VCaP (cell line): ENCODE results near the gene OR51I2.

Experiments
- H3K27ac ChIP-seq: fragments of 450-650 bp; 2 replicates; pipeline ENCODE4 v1.5.1; 2017
- TF ChIP-seq, protein P1 (sequence below): fragments of 450-650 bp; conservative IDR thresholded peaks from 2 replicates; pipeline ENCODE4 v1.5.1; 2017; ENCODE audit warnings: mild to moderate bottlenecking, moderate library complexity

Gene OR51I2, protein sequence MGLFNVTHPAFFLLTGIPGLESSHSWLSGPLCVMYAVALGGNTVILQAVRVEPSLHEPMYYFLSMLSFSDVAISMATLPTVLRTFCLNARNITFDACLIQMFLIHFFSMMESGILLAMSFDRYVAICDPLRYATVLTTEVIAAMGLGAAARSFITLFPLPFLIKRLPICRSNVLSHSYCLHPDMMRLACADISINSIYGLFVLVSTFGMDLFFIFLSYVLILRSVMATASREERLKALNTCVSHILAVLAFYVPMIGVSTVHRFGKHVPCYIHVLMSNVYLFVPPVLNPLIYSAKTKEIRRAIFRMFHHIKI

DNA sequence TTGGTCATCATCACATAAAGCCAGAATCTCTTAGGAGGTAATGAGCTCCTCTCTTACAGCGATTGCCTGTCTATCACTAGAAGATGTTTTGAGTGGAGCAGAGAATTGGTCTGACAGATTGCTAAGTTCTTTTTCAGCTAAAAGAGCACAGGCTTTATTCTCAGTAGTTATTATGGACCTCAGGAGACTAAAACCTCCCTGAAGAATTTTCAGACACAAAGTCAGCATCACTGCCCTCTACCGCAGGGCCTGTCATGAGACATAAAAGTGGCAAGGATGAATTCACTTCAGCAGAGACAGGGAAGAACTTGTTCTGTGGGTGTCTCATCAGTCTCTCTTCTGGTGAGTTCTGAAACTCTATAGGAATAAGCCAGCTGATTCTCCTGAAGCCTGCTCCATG, at the start of gene OR51I2:
OR51I2 (plus strand) TSS at position 301 of the 400 bp plus-strand sequence. CDS start 4,166 bp downstream, outside the sequence.
- H3K27ac ChIP-seq = no peak within 1 kb of the TSS
- TF ChIP-seq, protein P1, sequence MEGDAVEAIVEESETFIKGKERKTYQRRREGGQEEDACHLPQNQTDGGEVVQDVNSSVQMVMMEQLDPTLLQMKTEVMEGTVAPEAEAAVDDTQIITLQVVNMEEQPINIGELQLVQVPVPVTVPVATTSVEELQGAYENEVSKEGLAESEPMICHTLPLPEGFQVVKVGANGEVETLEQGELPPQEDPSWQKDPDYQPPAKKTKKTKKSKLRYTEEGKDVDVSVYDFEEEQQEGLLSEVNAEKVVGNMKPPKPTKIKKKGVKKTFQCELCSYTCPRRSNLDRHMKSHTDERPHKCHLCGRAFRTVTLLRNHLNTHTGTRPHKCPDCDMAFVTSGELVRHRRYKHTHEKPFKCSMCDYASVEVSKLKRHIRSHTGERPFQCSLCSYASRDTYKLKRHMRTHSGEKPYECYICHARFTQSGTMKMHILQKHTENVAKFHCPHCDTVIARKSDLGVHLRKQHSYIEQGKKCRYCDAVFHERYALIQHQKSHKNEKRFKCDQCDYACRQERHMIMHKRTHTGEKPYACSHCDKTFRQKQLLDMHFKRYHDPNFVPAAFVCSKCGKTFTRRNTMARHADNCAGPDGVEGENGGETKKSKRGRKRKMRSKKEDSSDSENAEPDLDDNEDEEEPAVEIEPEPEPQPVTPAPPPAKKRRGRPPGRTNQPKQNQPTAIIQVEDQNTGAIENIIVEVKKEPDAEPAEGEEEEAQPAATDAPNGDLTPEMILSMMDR = no peak

DNA sequence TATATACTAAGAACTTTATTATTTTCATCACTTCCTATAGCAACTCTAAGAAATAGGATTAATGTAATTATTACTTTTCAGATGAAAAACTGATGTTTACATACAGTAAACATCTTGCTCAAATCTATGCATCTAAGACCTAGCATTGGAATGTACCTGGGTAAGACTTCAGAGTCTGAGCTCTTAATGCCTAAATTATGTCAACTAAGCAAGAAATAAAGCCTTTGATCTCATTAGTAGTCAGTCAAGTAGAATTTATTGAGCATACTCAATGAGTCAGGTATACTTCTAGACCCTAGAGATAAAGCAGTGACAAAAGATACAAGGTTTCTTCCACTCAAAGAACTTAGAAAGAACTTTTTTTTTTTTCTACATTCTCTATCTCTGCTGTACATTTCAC, 44.0 kb upstream of the OR51I2 start:
- no peak overlapping the region for H3K27ac ChIP-seq
- TF ChIP-seq, protein P1 = no peak

DNA sequence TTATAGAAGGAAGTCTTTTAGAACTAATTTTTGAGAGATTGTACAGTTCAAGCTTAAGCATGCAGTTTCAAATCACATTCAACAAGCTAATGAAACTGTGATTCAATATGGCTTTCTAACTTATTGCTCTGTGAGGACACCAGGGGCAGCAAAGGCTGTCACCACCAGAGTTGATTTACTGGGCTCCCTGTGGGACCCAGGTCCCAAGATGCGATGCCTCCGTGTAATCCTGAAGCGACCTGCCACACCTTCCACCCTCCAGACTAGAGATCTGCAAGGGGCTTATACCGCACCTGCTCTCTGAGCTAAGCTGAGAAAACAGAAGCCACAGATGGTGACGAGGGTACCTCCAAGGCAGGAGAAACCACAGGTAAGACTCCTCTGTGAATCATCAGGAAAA, 28.1 kb upstream of the OR51I2 start:
- TF ChIP-seq, protein P1 = no peak
- H3K27ac ChIP-seq = no peak overlapping the region

- no peak within 1 kb of the TSS for H3K27ac ChIP-seq
- TF ChIP-seq, protein P1 = no peak
These were observed 27.3 kb upstream of the OR51I2 start, which contains the start of gene OR51Q1 for GRCh38 chr11:5421811-5422210. Gene OR51Q1 (plus strand): TSS chr11:5422111. CDS start chr11:5422201, 90 bp downstream.

GRCh38 chr11:5423131-5423530, 26.0 kb upstream of the OR51I2 start:
- TF ChIP-seq, protein P1 = no peak
- no peak overlapping the region for H3K27ac ChIP-seq

DNA sequence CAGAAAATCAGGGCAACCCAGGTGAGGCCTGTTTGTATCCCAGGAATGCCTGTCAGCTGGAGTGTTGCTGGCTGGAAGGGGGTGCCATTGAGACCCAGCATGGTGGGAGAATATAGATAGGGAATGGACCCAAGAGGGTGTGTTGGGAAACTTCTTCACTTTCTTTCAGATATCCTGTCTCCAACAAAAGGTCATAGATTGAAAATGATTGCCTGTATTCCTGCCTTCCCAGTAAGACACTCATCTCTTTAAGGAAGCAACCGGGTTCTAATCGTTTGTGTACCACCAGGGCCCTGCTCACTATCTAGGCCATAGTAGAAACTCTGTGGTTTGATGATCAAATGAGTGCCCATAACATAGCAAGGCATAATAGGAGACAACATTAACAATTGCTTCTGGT, 7.7 kb upstream of the OR51I2 start, which contains the start of gene OR51I1:
OR51I1 (minus strand) TSS at position 101 of the 400 bp plus-strand sequence; CDS start at position 101, 0 bp downstream.
- TF ChIP-seq, protein P1 = no peak

DNA sequence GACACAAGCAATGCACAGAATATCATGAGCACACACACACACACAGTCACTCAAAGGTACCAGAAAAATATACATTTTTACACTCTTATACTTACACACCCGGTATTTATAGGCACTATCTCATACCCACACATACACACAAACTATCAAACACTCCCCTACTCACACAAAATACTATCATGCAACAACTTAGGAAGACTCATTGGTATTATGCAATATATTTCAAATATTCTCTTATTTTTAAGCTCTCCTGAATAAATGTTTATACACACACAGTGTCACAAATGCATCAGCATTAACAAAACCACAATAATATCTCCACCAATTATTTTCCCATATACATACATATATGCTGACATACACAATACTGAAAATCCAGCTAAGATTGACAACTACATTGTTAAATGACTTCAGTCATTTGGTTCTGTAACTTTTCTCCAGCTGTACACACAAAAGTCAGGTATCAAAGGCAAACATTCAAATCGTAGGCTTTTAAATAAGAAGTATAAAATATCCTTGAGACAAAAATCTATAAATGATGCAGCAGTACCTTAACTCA, 5.2 kb upstream of the OR51I2 start:
- TF ChIP-seq, protein P1 = no peak
- H3K27ac ChIP-seq = no peak overlapping the region

More for the DNA sequence above, 7.7 kb upstream of the OR51I2 start, which contains the start of gene OR51I1:
- H3K27ac ChIP-seq = no peak within 1 kb of the TSS
